Natural killer cell (primary cell): Measurements from ENCODE around the gene SLC17A7. TPM values are rescaled to one million over a fixed set of nuclear protein-coding genes. Genes with fewer than 3 reads are reported as not detected.
"Not testable (repeated sequence)": the region's sequence is repeated elsewhere in the genome, so short reads cannot be mapped to it uniquely, and the experiment has no call there.

Source experiments
- ATAC-seq, 3 donors: fragments of 150-1000 bp in 2 of 3; fragments of 200-7000 bp in 1 of 3; cut with Tn5 transposase; 1 replicate in 1 of 3; 2 replicates in 2 of 3; pipeline ENCODE4 v1.10.0; 2021; ENCODE audit warnings: mild to moderate bottlenecking in 2 of 3, moderate library complexity in 2 of 3
- DNase-seq, 2 donors: peaks; one replicate each; pipeline versions ENCODE4 v3.0.0 to v3.0.0-alpha.2; 2013 to 2021; ENCODE audit warnings: mixed read lengths in 1 of 2
- H3K27ac ChIP-seq: one replicate; pipeline ENCODE4 v1.5.1; 2013; ENCODE audit warnings: mild to moderate bottlenecking, low read length
- H3K27me3 ChIP-seq: one replicate; pipeline ENCODE4 v1.6.1; 2013; ENCODE audit warnings: low read length; ENCODE audit not compliant: control insufficient read depth, insufficient read depth
- H3K36me3 ChIP-seq: one replicate; pipeline ENCODE4 v1.6.1; 2013; ENCODE audit warnings: low read length; ENCODE audit not compliant: control insufficient read depth, insufficient read depth
- H3K4me1 ChIP-seq: one replicate; pipeline ENCODE4 v1.6.1; 2013; ENCODE audit warnings: low read length; ENCODE audit not compliant: control insufficient read depth, insufficient read depth
- H3K4me3 ChIP-seq: one replicate; pipeline ENCODE4 v1.5.1; 2013; ENCODE audit warnings: low read length
- H3K9me3 ChIP-seq: one replicate; pipeline ENCODE4 v1.6.1; 2013; ENCODE audit warnings: low read length; ENCODE audit not compliant: control insufficient read depth, insufficient read depth
- H3K27ac Mint-ChIP-seq, 2 donors: one replicate each; pipeline ENCODE4 v1.8.0; 2022; ENCODE audit warnings: mild to moderate bottlenecking in 2 of 2, mixed read lengths in 2 of 2, moderate library complexity in 1 of 2
- H3K27me3 Mint-ChIP-seq, 2 donors: one replicate each; pipeline ENCODE4 v1.8.0; 2022; ENCODE audit warnings: low read depth in 2 of 2, mixed read lengths in 2 of 2
- H3K36me3 Mint-ChIP-seq: one replicate; pipeline ENCODE4 v1.8.0; 2022; ENCODE audit warnings: mixed read lengths
- H3K4me1 Mint-ChIP-seq, 2 donors: one replicate each; pipeline ENCODE4 v1.8.0; 2022; ENCODE audit warnings: mixed read lengths in 2 of 2
- H3K4me3 Mint-ChIP-seq: one replicate; pipeline ENCODE4 v1.8.0; 2022; ENCODE audit warnings: mild to moderate bottlenecking, moderate library complexity, mixed read lengths
- H3K9me3 Mint-ChIP-seq, 2 donors: one replicate each; pipeline ENCODE4 v1.8.0; 2022; ENCODE audit warnings: mixed read lengths in 2 of 2
- WGBS: methylation state at CpG from one replicate; pipeline ENCODE4 v1.1.7; 2013; ENCODE audit warnings: missing lambda C conversion rate; ENCODE audit not compliant: insufficient coverage; 5-methylcytosine and 5-hydroxymethylcytosine counted together
- intact Hi-C: fragments of 100-400 bp; cut with micrococcal nuclease; formaldehyde crosslinking; loops from one replicate; pipeline ENCODE4 v1.14.2; 2022
- total RNA-seq, 4 donors: library from RNA; stranded (reverse); fragments of 120-200 nt in 1 of 4; gene quantifications; one replicate each; pipeline versions ENCODE4 v1.2.3 to v1.2.4, GENCODE V29; 2013 to 2022
- TF ChIP-seq, protein P1 (sequence below): fragments of 200-600 bp; IDR thresholded peaks from one replicate; pipeline ENCODE4 v1.8.0; 2022; ENCODE audit warnings: antibody characterized with exemption

SLC17A7 gene
- total RNA-seq, 3 donors from 2014 or later (not counting 1 experiment from before 2014, with no cell fraction given) = not detected

GRCh38 chr19:49474542-49474924, 33.2 kb upstream of the SLC17A7 start:
- peak overlapping the region; percentile 95 for H3K4me3 Mint-ChIP-seq
- H3K36me3 Mint-ChIP-seq = no peaks in the 10 kb centered on the region
- no peaks in the 10 kb centered on the region for H3K9me3 Mint-ChIP-seq
- ATAC-seq (no peak), DNase-seq (no peak)
- peak overlapping the region; percentile 67 for H3K4me3 ChIP-seq
- H3K27me3 ChIP-seq = no peaks in the 10 kb centered on the region
- peaks cover 29 to 50% of the 10 kb centered on the region in 2 donors for H3K4me1 Mint-ChIP-seq
- TF ChIP-seq, protein P1, sequence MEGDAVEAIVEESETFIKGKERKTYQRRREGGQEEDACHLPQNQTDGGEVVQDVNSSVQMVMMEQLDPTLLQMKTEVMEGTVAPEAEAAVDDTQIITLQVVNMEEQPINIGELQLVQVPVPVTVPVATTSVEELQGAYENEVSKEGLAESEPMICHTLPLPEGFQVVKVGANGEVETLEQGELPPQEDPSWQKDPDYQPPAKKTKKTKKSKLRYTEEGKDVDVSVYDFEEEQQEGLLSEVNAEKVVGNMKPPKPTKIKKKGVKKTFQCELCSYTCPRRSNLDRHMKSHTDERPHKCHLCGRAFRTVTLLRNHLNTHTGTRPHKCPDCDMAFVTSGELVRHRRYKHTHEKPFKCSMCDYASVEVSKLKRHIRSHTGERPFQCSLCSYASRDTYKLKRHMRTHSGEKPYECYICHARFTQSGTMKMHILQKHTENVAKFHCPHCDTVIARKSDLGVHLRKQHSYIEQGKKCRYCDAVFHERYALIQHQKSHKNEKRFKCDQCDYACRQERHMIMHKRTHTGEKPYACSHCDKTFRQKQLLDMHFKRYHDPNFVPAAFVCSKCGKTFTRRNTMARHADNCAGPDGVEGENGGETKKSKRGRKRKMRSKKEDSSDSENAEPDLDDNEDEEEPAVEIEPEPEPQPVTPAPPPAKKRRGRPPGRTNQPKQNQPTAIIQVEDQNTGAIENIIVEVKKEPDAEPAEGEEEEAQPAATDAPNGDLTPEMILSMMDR = no peak
- WGBS = 5% methylated on average over 11 of the region's 11 CpGs
- peaks cover 64% of the 10 kb centered on the region for H3K4me1 ChIP-seq
- peak overlapping the region; percentile 89 for H3K27ac ChIP-seq
- no peaks in the 10 kb centered on the region for H3K9me3 ChIP-seq
- no peaks in the 10 kb centered on the region for H3K27me3 Mint-ChIP-seq
- H3K27ac Mint-ChIP-seq = peak overlapping the region; percentile 88 to 94
- peaks cover 8% of the 10 kb centered on the region for H3K36me3 ChIP-seq
- intact Hi-C loops = loop anchor here (1.0 kb wide), 2 partner anchors 73 to 96 kb away; no protein-coding TSS in a partner anchor

- Mint-ChIP-seq H3K36me3 (no peaks in the 10 kb centered on the region), H3K27me3 (no peaks in the 10 kb centered on the region), H3K4me1 (peaks cover 31 to 55% of the 10 kb centered on the region in 2 donors), H3K4me3 (peak within 1 kb of the TSS; percentile 95), H3K27ac (peak within 1 kb of the TSS; percentile 88 to 94), H3K9me3 (no peaks in the 10 kb centered on the region)
- Histone ChIP-seq H3K36me3 (peaks cover 8% of the 10 kb centered on the region), H3K27me3 (no peaks in the 10 kb centered on the region), H3K27ac (peak within 1 kb of the TSS; percentile 89), H3K4me1 (peaks cover 70% of the 10 kb centered on the region), H3K9me3 (no peaks in the 10 kb centered on the region), H3K4me3 (peak within 1 kb of the TSS; percentile 67)
- intact Hi-C loops = loop anchor here (1.0 kb wide), 2 partner anchors 73 to 96 kb away; no protein-coding TSS in a partner anchor
- ATAC-seq (peak; percentile 55 to 83 (median 65)), DNase-seq (peak; percentile 90 to 97)
- WGBS = under 1% methylated on average over 33 of the region's 33 CpGs
- TF ChIP-seq, protein P1 = peak; percentile 94
Measured at GRCh38 chr19:49473868-49474541, 32.7 kb upstream of the SLC17A7 start, which contains the start of gene FLT3LG. Gene FLT3LG (plus strand): TSS chr19:49474215. CDS start chr19:49474640, 425 bp downstream.

GRCh38 chr19:49473501-49473867, 32.2 kb upstream of the SLC17A7 start:
- H3K27ac Mint-ChIP-seq = peak overlapping the region; percentile 88 to 94
- 80% methylated on average over 9 of the region's 9 CpGs for WGBS
- H3K9me3 ChIP-seq, ATAC-seq, H3K27me3 ChIP-seq, H3K36me3 Mint-ChIP-seq, H3K36me3 ChIP-seq, intact Hi-C loops, H3K27me3 Mint-ChIP-seq, H3K9me3 Mint-ChIP-seq, DNase-seq: not testable (repeated sequence)
- H3K4me3 ChIP-seq = peak overlapping the region; percentile 67
- H3K27ac ChIP-seq = peak overlapping the region; percentile 89
- peaks cover 36 to 60% of the 10 kb centered on the region in 2 donors for H3K4me1 Mint-ChIP-seq
- peaks cover 75% of the 10 kb centered on the region for H3K4me1 ChIP-seq
- H3K4me3 Mint-ChIP-seq = peak overlapping the region; percentile 95

DNA sequence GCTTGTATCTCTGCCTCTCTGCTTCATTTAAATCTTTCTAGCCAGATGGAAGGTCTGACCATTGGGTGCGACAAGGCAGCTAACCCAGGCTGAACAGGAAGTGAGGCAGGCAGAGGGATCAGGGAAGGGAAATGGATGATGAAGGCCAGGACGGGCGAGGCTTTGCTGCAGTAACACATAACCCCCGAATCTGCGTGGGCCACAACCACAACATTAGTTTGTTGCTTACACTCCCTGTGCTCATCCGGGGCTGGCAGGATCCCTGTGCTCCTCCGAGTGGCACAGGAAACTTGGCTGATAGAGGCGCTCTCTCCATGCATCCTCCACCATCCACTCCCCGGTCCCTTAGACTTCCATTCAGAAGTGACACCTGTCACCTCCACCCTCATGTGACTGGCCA, 31.6 kb upstream of the SLC17A7 start:
- peak overlapping the region; percentile 89 for H3K27ac ChIP-seq
- no peaks in the 10 kb centered on the region for H3K27me3 Mint-ChIP-seq
- intact Hi-C loops = no loop called here
- no peaks in the 10 kb centered on the region for H3K9me3 ChIP-seq
- no peaks in the 10 kb centered on the region for H3K9me3 Mint-ChIP-seq
- H3K4me1 ChIP-seq = peaks cover 80% of the 10 kb centered on the region
- peaks cover 5% of the 10 kb centered on the region for H3K36me3 ChIP-seq
- H3K4me3 ChIP-seq = no peak overlapping the region
- H3K36me3 Mint-ChIP-seq = no peaks in the 10 kb centered on the region
- no peaks in the 10 kb centered on the region for H3K27me3 ChIP-seq
- H3K4me3 Mint-ChIP-seq = no peak overlapping the region
- H3K4me1 Mint-ChIP-seq = peaks cover 37 to 63% of the 10 kb centered on the region in 2 donors
- WGBS = 62% methylated on average over 9 of the region's 9 CpGs
- ATAC-seq (no peak), DNase-seq (peak in 1 of 2 donors; percentile 43)
- TF ChIP-seq, protein P1 = no peak
- peak overlapping the region; percentile 88 to 94 for H3K27ac Mint-ChIP-seq
